ENCODE results near the gene EID2B.

DNA sequence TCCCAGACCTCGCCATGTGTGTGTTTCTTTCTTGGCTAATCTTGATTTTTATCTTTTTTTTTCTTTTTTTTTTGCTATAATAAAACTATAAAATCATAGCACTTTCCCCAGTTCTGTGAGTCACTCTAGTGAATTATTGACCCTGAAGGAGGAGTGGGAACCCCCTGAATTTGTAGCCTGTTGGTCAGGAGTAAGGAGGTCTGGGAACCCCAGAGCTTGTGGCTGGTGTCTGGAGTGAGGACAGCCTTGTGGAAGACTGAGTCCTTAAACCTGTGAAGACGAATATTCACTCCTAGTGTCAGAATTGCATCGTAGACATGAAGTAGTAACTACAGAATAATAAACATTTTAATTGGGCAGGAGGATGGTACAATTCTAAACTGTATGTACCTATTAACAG, 7.4 kb downstream of the EID2B start:
- TF ChIP-seq, protein P1, sequence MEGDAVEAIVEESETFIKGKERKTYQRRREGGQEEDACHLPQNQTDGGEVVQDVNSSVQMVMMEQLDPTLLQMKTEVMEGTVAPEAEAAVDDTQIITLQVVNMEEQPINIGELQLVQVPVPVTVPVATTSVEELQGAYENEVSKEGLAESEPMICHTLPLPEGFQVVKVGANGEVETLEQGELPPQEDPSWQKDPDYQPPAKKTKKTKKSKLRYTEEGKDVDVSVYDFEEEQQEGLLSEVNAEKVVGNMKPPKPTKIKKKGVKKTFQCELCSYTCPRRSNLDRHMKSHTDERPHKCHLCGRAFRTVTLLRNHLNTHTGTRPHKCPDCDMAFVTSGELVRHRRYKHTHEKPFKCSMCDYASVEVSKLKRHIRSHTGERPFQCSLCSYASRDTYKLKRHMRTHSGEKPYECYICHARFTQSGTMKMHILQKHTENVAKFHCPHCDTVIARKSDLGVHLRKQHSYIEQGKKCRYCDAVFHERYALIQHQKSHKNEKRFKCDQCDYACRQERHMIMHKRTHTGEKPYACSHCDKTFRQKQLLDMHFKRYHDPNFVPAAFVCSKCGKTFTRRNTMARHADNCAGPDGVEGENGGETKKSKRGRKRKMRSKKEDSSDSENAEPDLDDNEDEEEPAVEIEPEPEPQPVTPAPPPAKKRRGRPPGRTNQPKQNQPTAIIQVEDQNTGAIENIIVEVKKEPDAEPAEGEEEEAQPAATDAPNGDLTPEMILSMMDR (IDR thresholded peaks at IDR 0.05; ENCODE audit: low read depth, low read length), result no peak
- TF ChIP-seq EZH2phosphoT487 (IDR thresholded peaks at IDR 0.05; ENCODE audit: low read depth), result no peak

All from OCI-LY3 (cell line).